ENCODE measurements around the gene IRAK2. TPM values are rescaled to one million over a fixed set of nuclear protein-coding genes. Genes with fewer than 3 reads are reported as not detected.

Gene IRAK2
- total RNA-seq, 4 donors from 2014 or later: 1.5 to 10.8 (median 4.7) TPM

- Histone ChIP-seq H3K27me3 (no peaks in the 10 kb centered on the region), H3K36me3 (peaks cover 0 to 78% (median 29%) of the 10 kb centered on the region in 3 donors), H3K4me1 (peaks cover 0 to 3% (median 0%) of the 10 kb centered on the region in 4 donors), H3K9me3 (no peaks in the 10 kb centered on the region), H3K27ac (no peak overlapping the region), H3K4me3 (no peak overlapping the region)
- DNase-seq (ENCODE audit: low spot score in 2 of 2): no peak
- TF ChIP-seq EP300 (IDR thresholded peaks at IDR 0.05): no peak
- TF ChIP-seq CTCF (IDR thresholded peaks at IDR 0.05): no peak
- WGBS, 2 donors: 85 to 88% methylated on average over 6 of the region's 6 CpGs
Observed at GRCh38 chr3:10280571-10280970, 115.9 kb downstream of the IRAK2 start.

GRCh38 chr3:10281951-10282350, 117.2 kb downstream of the IRAK2 start:
- TF ChIP-seq EP300 (IDR thresholded peaks at IDR 0.05) (no peak), CTCF (IDR thresholded peaks at IDR 0.05) (no peak), POLR2A (IDR thresholded peaks at IDR 0.05) (no peak)
- DNase-seq (ENCODE audit: low spot score in 2 of 2): no peak
- Histone ChIP-seq H3K27ac (no peak overlapping the region), H3K4me3 (no peak overlapping the region), H3K27me3 (no peaks in the 10 kb centered on the region), H3K9me3 (no peaks in the 10 kb centered on the region), H3K4me1 (peaks cover 0 to 5% (median 0%) of the 10 kb centered on the region in 4 donors), H3K36me3 (peaks cover 0 to 76% (median 29%) of the 10 kb centered on the region in 3 donors)
- 66 to 75% methylated on average over 5 of the region's 5 CpGs for WGBS, 2 donors

GRCh38 chr3:10283638-10284037, 118.9 kb downstream of the IRAK2 start:
- DNase-seq (ENCODE audit: low spot score in 2 of 2): no peak
- Histone ChIP-seq H3K27me3 (no peaks in the 10 kb centered on the region), H3K4me3 (no peak overlapping the region), H3K4me1 (peaks cover 0 to 10% (median 0%) of the 10 kb centered on the region in 4 donors), H3K36me3 (peaks cover 0 to 67% (median 21%) of the 10 kb centered on the region in 3 donors), H3K27ac (no peak overlapping the region), H3K9me3 (no peaks in the 10 kb centered on the region)
- no peak for TF ChIP-seq CTCF (IDR thresholded peaks at IDR 0.05)
- TF ChIP-seq EP300 (IDR thresholded peaks at IDR 0.05): no peak
- TF ChIP-seq POLR2A (IDR thresholded peaks at IDR 0.05): no peak
- WGBS, 2 donors: 80 to 82% methylated on average over 5 of the region's 5 CpGs

- Histone ChIP-seq H3K27ac (no peak overlapping the region), H3K27me3 (no peaks in the 10 kb centered on the region), H3K36me3 (peaks cover 0 to 67% (median 16%) of the 10 kb centered on the region in 3 donors), H3K9me3 (no peaks in the 10 kb centered on the region), H3K4me1 (peaks cover 0 to 10% (median 0%) of the 10 kb centered on the region in 4 donors), H3K4me3 (no peak overlapping the region)
- DNase-seq (ENCODE audit: low spot score in 2 of 2): no peak
- TF ChIP-seq POLR2A (IDR thresholded peaks at IDR 0.05): no peak
- no peak for TF ChIP-seq EP300 (IDR thresholded peaks at IDR 0.05)
- no peak for TF ChIP-seq CTCF (IDR thresholded peaks at IDR 0.05)
- 75 to 85% methylated on average over 7 of the region's 9 CpGs for WGBS, 2 donors
Observed at GRCh38 chr3:10284496-10284895, 119.8 kb downstream of the IRAK2 start.

- Histone ChIP-seq H3K27ac (no peak overlapping the region), H3K36me3 (peaks cover 0 to 63% (median 6%) of the 10 kb centered on the region in 3 donors), H3K4me1 (peaks cover 0 to 10% (median 0%) of the 10 kb centered on the region in 4 donors), H3K27me3 (no peaks in the 10 kb centered on the region), H3K4me3 (no peak overlapping the region), H3K9me3 (no peaks in the 10 kb centered on the region)
- WGBS, 2 donors: 74 to 76% methylated on average over 12 of the region's 12 CpGs
- no peak for TF ChIP-seq POLR2A (IDR thresholded peaks at IDR 0.05)
- no peak for TF ChIP-seq CTCF (IDR thresholded peaks at IDR 0.05)
- no peak for TF ChIP-seq EP300 (IDR thresholded peaks at IDR 0.05)
- DNase-seq (ENCODE audit: low spot score in 2 of 2): no peak
Observed at GRCh38 chr3:10285272-10286132, 120.8 kb downstream of the IRAK2 start.
